GM18951 (cell line): ENCODE data around the gene PLEKHO2.
"Not testable (repeated sequence)": the region's sequence is repeated elsewhere in the genome, so short reads cannot be mapped to it uniquely, and the experiment has no call there.

Experiments
- POLR2A ChIP-seq: IDR thresholded peaks from 4 replicates; pipeline ENCODE4 v1.6.1; 2011; ENCODE audit warnings: mild to moderate bottlenecking; ENCODE audit not compliant: insufficient read length, insufficient read depth; ENCODE audit errors: extremely low read depth
- in situ Hi-C: fragments of 300-500 bp; cut with MboI; formaldehyde crosslinking; loops from one replicate; pipeline ENCODE4 v1.12.0; 2022; ENCODE audit warnings: low sequenced_read_pairs, mixed read lengths, inconsistent platforms; ENCODE audit not compliant: unreplicated experiment

The PLEKHO2 gene

GRCh38 chr15:64809649-64810496, 31.8 kb upstream of the PLEKHO2 start:
- TF ChIP-seq POLR2A: no peak
- in situ Hi-C loops: loop anchor here (10.0 kb wide), 1 partner anchor 65 kb away; no protein-coding TSS in a partner anchor

- no peak for TF ChIP-seq POLR2A
- in situ Hi-C loops: no loop called here
Measured at GRCh38 chr15:64810497-64811326, 31.0 kb upstream of the PLEKHO2 start.

GRCh38 chr15:64813075-64813474, 28.6 kb upstream of the PLEKHO2 start:
- no peak for TF ChIP-seq POLR2A
- in situ Hi-C loops: no loop called here

- in situ Hi-C loops: not testable (repeated sequence)
Measured at GRCh38 chr15:64814283-64814682, 27.4 kb upstream of the PLEKHO2 start.

- in situ Hi-C loops: not testable (repeated sequence)
Measured at GRCh38 chr15:64814965-64815364, 26.8 kb upstream of the PLEKHO2 start.

- no peak for TF ChIP-seq POLR2A
Measured at GRCh38 chr15:64816452-64816851, 25.3 kb upstream of the PLEKHO2 start.

GRCh38 chr15:64824929-64825430, 16.7 kb upstream of the PLEKHO2 start:
- in situ Hi-C loops: no loop called here
- no peak for TF ChIP-seq POLR2A

More at GRCh38 chr15:64816452-64816851, 25.3 kb upstream of the PLEKHO2 start:
- in situ Hi-C loops: no loop called here

GRCh38 chr15:64825431-64826294, 16.1 kb upstream of the PLEKHO2 start, which contains the start of gene PIF1:
Gene PIF1 (minus strand): TSS chr15:64825647. CDS start chr15:64824335, 1,312 bp downstream.
- in situ Hi-C loops: no loop called here
- peak; percentile 84 for TF ChIP-seq POLR2A

GRCh38 chr15:64828985-64829384, 12.7 kb upstream of the PLEKHO2 start:
- TF ChIP-seq POLR2A: no peak
- in situ Hi-C loops: no loop called here

- TF ChIP-seq POLR2A: no peak
- in situ Hi-C loops: no loop called here
Measured at GRCh38 chr15:64833690-64834089, 8.0 kb upstream of the PLEKHO2 start.

- TF ChIP-seq POLR2A: no peak
Measured at GRCh38 chr15:64836023-64836536, 5.6 kb upstream of the PLEKHO2 start.

GRCh38 chr15:64837502-64837901, 4.2 kb upstream of the PLEKHO2 start:
- in situ Hi-C loops: no loop called here

More at GRCh38 chr15:64836023-64836536, 5.6 kb upstream of the PLEKHO2 start:
- in situ Hi-C loops: no loop called here

GRCh38 chr15:64841060-64841343, 713 bp upstream of the PLEKHO2 start:
- in situ Hi-C loops: no loop called here
- no peak for TF ChIP-seq POLR2A

More at GRCh38 chr15:64837502-64837901, 4.2 kb upstream of the PLEKHO2 start:
- no peak for TF ChIP-seq POLR2A
